Brain microvascular endothelial cell (primary cell): Measurements from ENCODE around the gene WDR83.
"Not testable (repeated sequence)": the region's sequence is repeated elsewhere in the genome, so short reads cannot be mapped to it uniquely, and the experiment has no call there.

Source experiments
- DNase-seq: peaks from one replicate; pipeline ENCODE4 v3.0.0-alpha.2; 2020
- H3K27ac ChIP-seq: fragments of 250-450 bp; sonication (Bioruptor Pico); 2 replicates; pipeline ENCODE4 v1.5.1; 2020; ENCODE audit warnings: mild to moderate bottlenecking, moderate library complexity
- H3K27me3 ChIP-seq: fragments of 250-450 bp; sonication (Bioruptor Pico); replicated peaks from 2 replicates; pipeline ENCODE4 v1.5.1; 2020; ENCODE audit warnings: mild to moderate bottlenecking
- H3K36me3 ChIP-seq: fragments of 250-450 bp; sonication (Bioruptor Pico); replicated peaks from 2 replicates; pipeline ENCODE4 v1.5.1; 2020; ENCODE audit warnings: mild to moderate bottlenecking
- H3K4me3 ChIP-seq: 2 replicates; pipeline ENCODE4 v1.5.1; 2011; ENCODE audit warnings: low read depth, mild to moderate bottlenecking, control low read depth, low read length, moderate library complexity
- CTCF ChIP-seq: IDR thresholded peaks from 2 replicates; pipeline ENCODE4 v1.5.1; 2011; ENCODE audit warnings: low read depth, mild to moderate bottlenecking, moderate library complexity, low read length, control low read depth, inconsistent platforms; ENCODE audit errors: missing control alignments
- in situ Hi-C: cut with HindIII; loops from 2 replicates; pipeline ENCODE4 v1.10.0; 2017; ENCODE audit warnings: low sequenced_read_pairs, low pct_ligation_motif_present

Gene WDR83

GRCh38 chr19:12705654-12706331 lies 39.2 kb downstream of the WDR83 start:
- no peaks in the 10 kb centered on the region for H3K27me3 ChIP-seq
- DNase-seq: no peak
- TF ChIP-seq CTCF: no peak

GRCh38 chr19:12706332-12706718 lies 39.7 kb downstream of the WDR83 start:
- no peak overlapping the region for H3K27ac ChIP-seq
- no peak for TF ChIP-seq CTCF
- no peak overlapping the region for H3K4me3 ChIP-seq
- in situ Hi-C loops: no loop called here
- no peak for DNase-seq
- H3K27me3 ChIP-seq: no peaks in the 10 kb centered on the region
- H3K36me3 ChIP-seq: peaks cover 96% of the 10 kb centered on the region

More at GRCh38 chr19:12705654-12706331, 39.2 kb downstream of the WDR83 start:
- H3K27ac ChIP-seq: no peak overlapping the region
- no peak overlapping the region for H3K4me3 ChIP-seq
- H3K36me3 ChIP-seq: peaks cover 96% of the 10 kb centered on the region
- in situ Hi-C loops: no loop called here

- Histone ChIP-seq H3K36me3 (peaks cover 92% of the 10 kb centered on the region), H3K4me3 (no peak overlapping the region), H3K27ac (no peak overlapping the region), H3K27me3 (no peaks in the 10 kb centered on the region)
- DNase-seq: no peak
- in situ Hi-C loops: no loop called here
- TF ChIP-seq CTCF: no peak
Observed at GRCh38 chr19:12708641-12709040, 42.0 kb downstream of the WDR83 start.

GRCh38 chr19:12711187-12711586 lies 44.6 kb downstream of the WDR83 start:
- in situ Hi-C loops: no loop called here
- no peak for TF ChIP-seq CTCF
- H3K36me3 ChIP-seq: peaks cover 88% of the 10 kb centered on the region
- no peak overlapping the region for H3K4me3 ChIP-seq
- no peak overlapping the region for H3K27ac ChIP-seq
- H3K27me3 ChIP-seq: no peaks in the 10 kb centered on the region
- DNase-seq: no peak

- H3K4me3 ChIP-seq, H3K27ac ChIP-seq, DNase-seq, in situ Hi-C loops, H3K27me3 ChIP-seq: not testable (repeated sequence)
- peaks cover 88% of the 10 kb centered on the region for H3K36me3 ChIP-seq
Observed at GRCh38 chr19:12712077-12712476, 45.5 kb downstream of the WDR83 start.

GRCh38 chr19:12713304-12713703 lies 46.7 kb downstream of the WDR83 start:
- peaks cover 84% of the 10 kb centered on the region for H3K36me3 ChIP-seq
- H3K27me3 ChIP-seq, H3K4me3 ChIP-seq, H3K27ac ChIP-seq, DNase-seq, in situ Hi-C loops: not testable (repeated sequence)

GRCh38 chr19:12715102-12715501 lies 48.5 kb downstream of the WDR83 start:
- no peak overlapping the region for H3K27ac ChIP-seq
- in situ Hi-C loops: no loop called here
- H3K4me3 ChIP-seq: no peak overlapping the region
- TF ChIP-seq CTCF: no peak
- no peaks in the 10 kb centered on the region for H3K27me3 ChIP-seq
- no peak for DNase-seq
- H3K36me3 ChIP-seq: peaks cover 74% of the 10 kb centered on the region
